PC-9 (cell line): ENCODE data around the gene NAT8L.

ENCODE experiments used
- EZH2 ChIP-seq: fragments of 200-600 bp; sonication (generic); IDR thresholded peaks from 2 replicates; pipeline ENCODE4 v1.8.0; 2017; ENCODE audit warnings: antibody characterized with exemption, low read depth
- TF ChIP-seq, protein P1 (sequence below): fragments of 200-600 bp; sonication (generic); conservative IDR thresholded peaks from 2 replicates; pipeline ENCODE4 v1.6.1; 2017; ENCODE audit warnings: mixed run types, antibody characterized with exemption, mild to moderate bottlenecking, moderate library complexity

DNA sequence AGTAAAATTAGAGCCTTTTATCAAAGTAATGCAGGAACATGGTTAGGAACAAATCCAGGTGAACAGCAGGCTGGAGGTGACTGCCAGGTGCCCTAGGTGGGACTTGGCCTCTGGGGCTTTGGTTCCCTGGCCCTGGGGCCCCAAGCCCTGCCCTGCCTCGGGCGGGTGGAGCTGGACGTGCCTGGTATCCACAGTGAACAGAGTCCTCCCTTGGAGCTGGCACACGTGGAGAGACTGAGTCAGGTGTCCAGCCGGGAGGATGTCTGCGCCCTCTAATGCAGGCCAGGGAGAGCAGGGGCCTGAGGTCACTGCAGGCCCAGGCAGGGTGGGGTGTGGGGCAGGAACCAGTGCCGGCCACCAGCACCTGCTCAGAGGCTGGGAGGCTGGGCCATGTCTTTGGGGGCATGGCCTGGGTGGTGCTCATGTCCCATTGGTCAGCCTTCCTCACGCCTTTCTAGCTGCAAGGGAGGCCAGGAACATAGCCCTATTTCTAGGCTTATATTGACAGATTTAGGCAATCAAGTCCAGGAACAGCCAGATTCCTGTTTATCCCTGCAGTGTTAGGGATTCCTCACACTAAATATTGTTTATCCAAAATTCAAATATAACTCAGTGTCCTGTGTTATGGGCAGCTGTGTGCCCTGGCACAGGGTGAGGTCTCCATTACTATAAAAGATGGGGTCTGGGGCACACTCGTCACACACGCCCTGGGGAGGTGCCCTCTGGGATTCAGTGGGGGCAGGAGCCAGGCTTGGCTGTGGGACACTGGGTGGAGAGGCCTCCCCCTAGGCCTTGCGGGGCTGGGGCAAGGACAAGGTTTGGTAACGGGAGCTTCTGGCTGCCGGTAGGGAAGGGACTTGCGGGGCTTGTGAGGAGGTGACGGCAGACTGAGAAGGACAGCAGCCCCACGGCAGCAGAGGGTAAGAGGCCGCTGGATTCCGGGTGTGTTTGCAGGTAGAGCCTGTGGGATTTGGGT is 14.3 kb upstream of the NAT8L start:
- TF ChIP-seq, protein P1, sequence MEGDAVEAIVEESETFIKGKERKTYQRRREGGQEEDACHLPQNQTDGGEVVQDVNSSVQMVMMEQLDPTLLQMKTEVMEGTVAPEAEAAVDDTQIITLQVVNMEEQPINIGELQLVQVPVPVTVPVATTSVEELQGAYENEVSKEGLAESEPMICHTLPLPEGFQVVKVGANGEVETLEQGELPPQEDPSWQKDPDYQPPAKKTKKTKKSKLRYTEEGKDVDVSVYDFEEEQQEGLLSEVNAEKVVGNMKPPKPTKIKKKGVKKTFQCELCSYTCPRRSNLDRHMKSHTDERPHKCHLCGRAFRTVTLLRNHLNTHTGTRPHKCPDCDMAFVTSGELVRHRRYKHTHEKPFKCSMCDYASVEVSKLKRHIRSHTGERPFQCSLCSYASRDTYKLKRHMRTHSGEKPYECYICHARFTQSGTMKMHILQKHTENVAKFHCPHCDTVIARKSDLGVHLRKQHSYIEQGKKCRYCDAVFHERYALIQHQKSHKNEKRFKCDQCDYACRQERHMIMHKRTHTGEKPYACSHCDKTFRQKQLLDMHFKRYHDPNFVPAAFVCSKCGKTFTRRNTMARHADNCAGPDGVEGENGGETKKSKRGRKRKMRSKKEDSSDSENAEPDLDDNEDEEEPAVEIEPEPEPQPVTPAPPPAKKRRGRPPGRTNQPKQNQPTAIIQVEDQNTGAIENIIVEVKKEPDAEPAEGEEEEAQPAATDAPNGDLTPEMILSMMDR, result no peak
- no peak for TF ChIP-seq EZH2
